Measurements from ENCODE around the gene C2orf49. TPM values are rescaled to one million over a fixed set of nuclear protein-coding genes. Genes with fewer than 3 reads are reported as not detected.
"Not testable (repeated sequence)": the region's sequence is repeated elsewhere in the genome, so short reads cannot be mapped to it uniquely, and the experiment has no call there.

The C2orf49 gene
- total RNA-seq, 1 donor from 2014 or later: 21.6 TPM

DNA sequence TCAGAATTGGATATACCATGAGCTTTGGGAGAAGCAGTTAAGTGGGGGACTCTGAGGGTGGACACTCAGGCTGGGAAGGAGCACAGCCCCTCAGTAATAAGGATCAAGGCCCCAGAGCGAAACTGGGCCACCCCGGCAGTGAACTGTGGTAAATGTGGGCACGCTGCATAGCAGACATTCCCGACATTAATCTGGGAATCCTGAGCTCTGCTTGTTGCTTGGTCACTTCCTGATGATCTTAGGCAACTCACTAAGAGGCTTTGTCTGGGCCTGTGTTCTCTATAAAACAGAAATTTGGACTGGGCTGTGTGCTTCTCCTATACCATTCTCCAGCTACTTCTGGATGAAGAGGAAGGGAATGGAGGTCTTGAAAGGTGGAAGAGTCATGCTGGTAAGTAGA, 12.6 kb upstream of the C2orf49 start:
- peak overlapping the region; percentile 6 for H3K4me3 ChIP-seq (ENCODE audit: insufficient read depth, low read depth, low read length)

GRCh38 chr2:105325389-105325963, 11.9 kb upstream of the C2orf49 start:
- Mint-ChIP-seq H3K4me1 (ENCODE audit: low read depth, unreplicated experiment) (peaks cover 62% of the 10 kb centered on the region), H3K27me3 (ENCODE audit: low read depth, unreplicated experiment) (no peaks in the 10 kb centered on the region)
- no peak overlapping the region for H2AFZ ChIP-seq (ENCODE audit: low read depth, low read length)

More for the DNA sequence above, 12.6 kb upstream of the C2orf49 start:
- Histone ChIP-seq H3K9me3 (ENCODE audit: insufficient read depth, low read depth, low read length) (no peaks in the 10 kb centered on the region), H3K4me1 (ENCODE audit: insufficient read depth, low read length) (peaks cover 30% of the 10 kb centered on the region), H3K27ac (ENCODE audit: low read depth, low read length) (peak overlapping the region; percentile 82), H3K79me2 (ENCODE audit: insufficient read depth, low read length) (peaks cover 70% of the 10 kb centered on the region), H3K4me2 (ENCODE audit: low read length) (peak overlapping the region; percentile 69), H2AFZ (ENCODE audit: low read depth, low read length) (peak overlapping the region; percentile 28), H3K27me3 (ENCODE audit: insufficient read depth, low read length) (no peaks in the 10 kb centered on the region), H4K20me1 (ENCODE audit: insufficient read depth, low read length) (peaks cover 14% of the 10 kb centered on the region), H3K36me3 (ENCODE audit: insufficient read depth, low read length) (no peaks in the 10 kb centered on the region), H3K9ac (ENCODE audit: low read length) (peak overlapping the region; percentile 52)
- Mint-ChIP-seq H3K27me3 (ENCODE audit: low read depth, unreplicated experiment) (no peaks in the 10 kb centered on the region), H3K36me3 (ENCODE audit: low read depth, unreplicated experiment) (no peaks in the 10 kb centered on the region), H3K4me3 (ENCODE audit: unreplicated experiment) (peak overlapping the region; percentile 76), H3K27ac (ENCODE audit: unreplicated experiment) (peak overlapping the region; percentile 99), H3K9me3 (ENCODE audit: unreplicated experiment) (no peaks in the 10 kb centered on the region), H3K4me1 (ENCODE audit: low read depth, unreplicated experiment) (peaks cover 66% of the 10 kb centered on the region)
- DNase-seq (ENCODE audit: low read depth): peak; percentile 91
- no peak for TF ChIP-seq EZH2 (IDR thresholded peaks at IDR 0.05; ENCODE audit: insufficient read depth, low read length)
- TF ChIP-seq CTCF (IDR thresholded peaks at IDR 0.05; ENCODE audit: insufficient read depth, low read depth, low read length): no peak
- FAIRE-seq: no peak

DNA sequence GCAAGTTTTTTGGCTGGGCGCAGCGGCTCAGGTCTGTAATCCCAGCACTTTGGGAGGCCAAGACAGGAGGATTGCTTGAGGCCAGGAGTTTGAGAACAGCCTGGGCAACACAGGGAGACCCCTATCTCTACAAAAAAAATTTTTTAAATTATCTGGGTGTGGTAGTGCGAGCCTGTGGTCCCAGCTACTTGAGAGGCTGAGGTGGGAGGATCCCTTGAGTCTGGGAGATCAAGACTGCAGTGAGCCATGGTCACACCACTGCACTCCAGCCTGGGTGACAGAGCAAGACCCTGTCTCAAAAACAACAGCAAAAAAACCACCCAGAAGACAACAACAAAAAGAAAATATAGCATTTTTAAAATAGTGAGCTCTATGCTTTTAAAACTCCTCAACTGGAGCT, 10.1 kb upstream of the C2orf49 start:
- not testable (repeated sequence) for H3K9ac ChIP-seq (ENCODE audit: low read length); H3K27me3 ChIP-seq (ENCODE audit: insufficient read depth, low read length); H3K36me3 Mint-ChIP-seq (ENCODE audit: low read depth, unreplicated experiment); H3K4me3 Mint-ChIP-seq (ENCODE audit: unreplicated experiment); FAIRE-seq; H3K27ac ChIP-seq (ENCODE audit: low read depth, low read length); DNase-seq (ENCODE audit: low read depth); H2AFZ ChIP-seq (ENCODE audit: low read depth, low read length); H4K20me1 ChIP-seq (ENCODE audit: insufficient read depth, low read length); H3K9me3 ChIP-seq (ENCODE audit: insufficient read depth, low read depth, low read length); H3K27me3 Mint-ChIP-seq (ENCODE audit: low read depth, unreplicated experiment); H3K9me3 Mint-ChIP-seq (ENCODE audit: unreplicated experiment); H3K4me3 ChIP-seq (ENCODE audit: insufficient read depth, low read depth, low read length); H3K27ac Mint-ChIP-seq (ENCODE audit: unreplicated experiment); H3K4me2 ChIP-seq (ENCODE audit: low read length); H3K36me3 ChIP-seq (ENCODE audit: insufficient read depth, low read length)
- peaks cover 55% of the 10 kb centered on the region for H3K4me1 Mint-ChIP-seq (ENCODE audit: low read depth, unreplicated experiment)
- H3K79me2 ChIP-seq (ENCODE audit: insufficient read depth, low read length): peaks cover 55% of the 10 kb centered on the region
- peaks cover 34% of the 10 kb centered on the region for H3K4me1 ChIP-seq (ENCODE audit: insufficient read depth, low read length)

More at GRCh38 chr2:105325389-105325963, 11.9 kb upstream of the C2orf49 start:
- Mint-ChIP-seq H3K27ac (ENCODE audit: unreplicated experiment) (peak overlapping the region; percentile 99), H3K4me3 (ENCODE audit: unreplicated experiment) (peak overlapping the region; percentile 50), H3K9me3 (ENCODE audit: unreplicated experiment) (no peaks in the 10 kb centered on the region), H3K36me3 (ENCODE audit: low read depth, unreplicated experiment) (no peaks in the 10 kb centered on the region)
- TF ChIP-seq CTCF (IDR thresholded peaks at IDR 0.05; ENCODE audit: insufficient read depth, low read depth, low read length) (no peak), EZH2 (IDR thresholded peaks at IDR 0.05; ENCODE audit: insufficient read depth, low read length) (no peak)
- Histone ChIP-seq H3K4me1 (ENCODE audit: insufficient read depth, low read length) (peaks cover 36% of the 10 kb centered on the region), H3K27me3 (ENCODE audit: insufficient read depth, low read length) (no peaks in the 10 kb centered on the region), H4K20me1 (ENCODE audit: insufficient read depth, low read length) (peaks cover 7% of the 10 kb centered on the region), H3K36me3 (ENCODE audit: insufficient read depth, low read length) (no peaks in the 10 kb centered on the region), H3K79me2 (ENCODE audit: insufficient read depth, low read length) (peaks cover 68% of the 10 kb centered on the region), H3K4me3 (ENCODE audit: insufficient read depth, low read depth, low read length) (no peak overlapping the region), H3K4me2 (ENCODE audit: low read length) (peak overlapping the region; percentile 69), H3K9me3 (ENCODE audit: insufficient read depth, low read depth, low read length) (no peaks in the 10 kb centered on the region), H3K9ac (ENCODE audit: low read length) (peak overlapping the region; percentile 52), H3K27ac (ENCODE audit: low read depth, low read length) (peak overlapping the region; percentile 82)
- DNase-seq (ENCODE audit: low read depth) (peak; percentile 55), FAIRE-seq (no peak)
